H9 (cell line): ENCODE data around the gene FLVCR1. TPM values are rescaled to one million over a fixed set of nuclear protein-coding genes. Genes with fewer than 3 reads are reported as not detected.

Experiments
- DNase-seq: peaks from one replicate; pipeline ENCODE4 v3.0.0-alpha.2; 2017
- H2AFZ ChIP-seq: one replicate; pipeline ENCODE4 v1.6.1; 2013; ENCODE audit warnings: mild to moderate bottlenecking, low read length, control low read depth, moderate library complexity
- H2AK5ac ChIP-seq: 2 replicates; pipeline ENCODE4 v1.6.1; 2013; ENCODE audit warnings: low read length, control low read depth, mixed read lengths; ENCODE audit not compliant: insufficient read length
- H2BK120ac ChIP-seq: one replicate; pipeline ENCODE4 v1.6.1; 2013; ENCODE audit warnings: low read depth, mild to moderate bottlenecking, low read length, control low read depth, inconsistent platforms; ENCODE audit not compliant: poor library complexity, severe bottlenecking
- H2BK12ac ChIP-seq: 2 replicates; pipeline ENCODE4 v1.6.1; 2013; ENCODE audit warnings: low read length, control low read depth, mixed read lengths, low read depth; ENCODE audit not compliant: insufficient read length
- H2BK15ac ChIP-seq: 2 replicates; pipeline ENCODE4 v1.6.1; 2013; ENCODE audit warnings: low read depth, low read length, control low read depth
- H2BK20ac ChIP-seq: one replicate; pipeline ENCODE4 v1.6.1; 2013; ENCODE audit warnings: low read depth, mild to moderate bottlenecking, low read length, control low read depth, inconsistent platforms; ENCODE audit not compliant: poor library complexity, severe bottlenecking
- H2BK5ac ChIP-seq: 2 replicates; pipeline ENCODE4 v1.6.1; 2013; ENCODE audit warnings: low read length, control low read depth, mixed read lengths; ENCODE audit not compliant: insufficient read length
- H3K14ac ChIP-seq: 2 replicates; pipeline ENCODE4 v1.6.1; 2013; ENCODE audit warnings: low read length, control low read depth; ENCODE audit not compliant: insufficient read depth
- H3K18ac ChIP-seq: 2 replicates; pipeline ENCODE4 v1.6.1; 2013; ENCODE audit warnings: low read depth, mild to moderate bottlenecking, mixed read lengths, low read length, control low read depth; ENCODE audit not compliant: insufficient read length
- H3K23ac ChIP-seq: 2 replicates; pipeline ENCODE4 v1.6.1; 2013; ENCODE audit warnings: low read length, control low read depth, mixed read lengths, low read depth; ENCODE audit not compliant: insufficient read length
- H3K23me2 ChIP-seq: 2 replicates; pipeline ENCODE4 v1.6.1; 2013; ENCODE audit warnings: low read depth, mild to moderate bottlenecking, mixed read lengths, low read length, control low read depth; ENCODE audit not compliant: insufficient read length, poor library complexity, severe bottlenecking
- H3K27ac ChIP-seq: 2 replicates; pipeline ENCODE4 v1.5.1; 2013; ENCODE audit warnings: low read length, control low read depth, mixed read lengths, low read depth; ENCODE audit not compliant: insufficient read length
- H3K27me3 ChIP-seq: 2 replicates; pipeline ENCODE4 v1.6.1; 2013; ENCODE audit warnings: low read length, control low read depth, inconsistent platforms; ENCODE audit not compliant: insufficient read depth
- H3K4ac ChIP-seq: 2 replicates; pipeline ENCODE4 v1.6.1; 2013; ENCODE audit warnings: low read depth, mild to moderate bottlenecking, control low read depth, inconsistent platforms, low read length, moderate library complexity
- H3K4me1 ChIP-seq: 2 replicates; pipeline ENCODE4 v1.6.1; 2013; ENCODE audit warnings: low read length, control low read depth, inconsistent platforms; ENCODE audit not compliant: insufficient read depth
- H3K4me2 ChIP-seq: 2 replicates; pipeline ENCODE4 v1.6.1; 2013; ENCODE audit warnings: low read length, control low read depth, mixed read lengths; ENCODE audit not compliant: insufficient read length, insufficient read depth
- H3K56ac ChIP-seq: 2 replicates; pipeline ENCODE4 v1.6.1; 2013; ENCODE audit warnings: low read depth, mild to moderate bottlenecking, mixed read lengths, low read length, control low read depth; ENCODE audit not compliant: insufficient read length
- H3K79me1 ChIP-seq: 2 replicates; pipeline ENCODE4 v1.6.1; 2013; ENCODE audit warnings: low read depth, mild to moderate bottlenecking, moderate library complexity, low read length, control low read depth, inconsistent platforms; ENCODE audit not compliant: insufficient read depth, poor library complexity, severe bottlenecking
- H3K79me2 ChIP-seq: 2 replicates; pipeline ENCODE4 v1.6.1; 2013; ENCODE audit warnings: low read length, control low read depth, inconsistent platforms; ENCODE audit not compliant: insufficient read depth
- H3K9ac ChIP-seq: 2 replicates; pipeline ENCODE4 v1.6.1; 2013; ENCODE audit warnings: low read length, control low read depth, mixed read lengths; ENCODE audit not compliant: insufficient read length; ENCODE audit errors: extremely low read depth
- H3K9me3 ChIP-seq: one replicate; pipeline ENCODE4 v1.6.1; 2013; ENCODE audit warnings: low read depth, low read length, inconsistent platforms; ENCODE audit not compliant: control insufficient read depth
- H3T11ph ChIP-seq: one replicate; pipeline ENCODE4 v1.6.1; 2013; ENCODE audit warnings: mild to moderate bottlenecking, low read length, control low read depth, inconsistent platforms
- H4K20me1 ChIP-seq: one replicate; pipeline ENCODE4 v1.6.1; 2013; ENCODE audit not compliant: control insufficient read depth, insufficient read length, insufficient read depth
- H4K5ac ChIP-seq: 2 replicates; pipeline ENCODE4 v1.6.1; 2013; ENCODE audit warnings: low read depth, mild to moderate bottlenecking, mixed read lengths, low read length, control low read depth; ENCODE audit not compliant: insufficient read length
- H4K8ac ChIP-seq: replicated peaks from 2 replicates; pipeline ENCODE4 v1.6.1; 2013; ENCODE audit warnings: low read length, control low read depth, mixed read lengths, low read depth; ENCODE audit not compliant: insufficient read length
- H4K91ac ChIP-seq: 2 replicates; pipeline ENCODE4 v1.6.1; 2013; ENCODE audit warnings: low read depth, mild to moderate bottlenecking, moderate library complexity, mixed read lengths, low read length, control low read depth; ENCODE audit not compliant: insufficient read length
- H3K27ac Mint-ChIP-seq, 3 experiments: 2 replicates in 2 of 3; 3 replicates in 1 of 3; pipeline ENCODE4 v1.8.0; 2020 to 2021; ENCODE audit warnings: mixed read lengths in 3 of 3, mild to moderate bottlenecking in 1 of 3, moderate library complexity in 1 of 3
- H3K27me3 Mint-ChIP-seq: 2 replicates; pipeline ENCODE4 v1.8.0; 2021; ENCODE audit warnings: low read depth, mild to moderate bottlenecking, moderate library complexity, mixed read lengths
- H3K36me3 Mint-ChIP-seq, 3 experiments: 2 replicates in 2 of 3; 3 replicates in 1 of 3; pipeline ENCODE4 v1.8.0; 2020 to 2021; ENCODE audit warnings: low read depth in 3 of 3, mixed read lengths in 3 of 3; ENCODE audit not compliant: insufficient read depth in 1 of 3
- H3K4me1 Mint-ChIP-seq, 2 experiments: 2 replicates each; pipeline ENCODE4 v1.8.0; 2020; ENCODE audit warnings: mixed read lengths in 2 of 2
- H3K4me3 Mint-ChIP-seq, 2 experiments: 2 replicates in 1 of 2; 3 replicates in 1 of 2; pipeline ENCODE4 v1.8.0; 2020 to 2021; ENCODE audit warnings: mild to moderate bottlenecking in 2 of 2, mixed read lengths in 2 of 2, moderate library complexity in 1 of 2
- H3K9me3 Mint-ChIP-seq, 2 experiments: 2 replicates in 1 of 2; 3 replicates in 1 of 2; pipeline ENCODE4 v1.8.0; 2020; ENCODE audit warnings: mild to moderate bottlenecking in 2 of 2, mixed read lengths in 2 of 2, moderate library complexity in 1 of 2
- total RNA-seq: library from RNA; stranded (reverse); gene quantifications from 2 replicates; pipeline ENCODE4 v1.2.1, GENCODE V29; 2021
- TF ChIP-seq, protein P1 (sequence below): fragments of 200-600 bp; sonication (generic); conservative IDR thresholded peaks from 3 replicates; pipeline ENCODE4 v1.8.0; 2021; ENCODE audit warnings: antibody characterized with exemption, mild to moderate bottlenecking

FLVCR1 gene
- total RNA-seq, 1 experiment from 2014 or later: 55.2 TPM

- no peak overlapping the region for H3K4me2 ChIP-seq
- H3K23me2 ChIP-seq: peaks cover 13% of the 10 kb centered on the region
- no peak overlapping the region for H2BK20ac ChIP-seq
- peaks cover 8 to 9% of the 10 kb centered on the region in 2 experiments; a peak in 4 of 5 replicates for H3K9me3 Mint-ChIP-seq
- H3K56ac ChIP-seq: no peak overlapping the region
- no peaks in the 10 kb centered on the region for H3K9me3 ChIP-seq
- H4K91ac ChIP-seq: no peak overlapping the region
- peaks cover 21% of the 10 kb centered on the region for H3K27me3 Mint-ChIP-seq
- peaks cover 3% of the 10 kb centered on the region for H3K79me1 ChIP-seq
- TF ChIP-seq, protein P1, sequence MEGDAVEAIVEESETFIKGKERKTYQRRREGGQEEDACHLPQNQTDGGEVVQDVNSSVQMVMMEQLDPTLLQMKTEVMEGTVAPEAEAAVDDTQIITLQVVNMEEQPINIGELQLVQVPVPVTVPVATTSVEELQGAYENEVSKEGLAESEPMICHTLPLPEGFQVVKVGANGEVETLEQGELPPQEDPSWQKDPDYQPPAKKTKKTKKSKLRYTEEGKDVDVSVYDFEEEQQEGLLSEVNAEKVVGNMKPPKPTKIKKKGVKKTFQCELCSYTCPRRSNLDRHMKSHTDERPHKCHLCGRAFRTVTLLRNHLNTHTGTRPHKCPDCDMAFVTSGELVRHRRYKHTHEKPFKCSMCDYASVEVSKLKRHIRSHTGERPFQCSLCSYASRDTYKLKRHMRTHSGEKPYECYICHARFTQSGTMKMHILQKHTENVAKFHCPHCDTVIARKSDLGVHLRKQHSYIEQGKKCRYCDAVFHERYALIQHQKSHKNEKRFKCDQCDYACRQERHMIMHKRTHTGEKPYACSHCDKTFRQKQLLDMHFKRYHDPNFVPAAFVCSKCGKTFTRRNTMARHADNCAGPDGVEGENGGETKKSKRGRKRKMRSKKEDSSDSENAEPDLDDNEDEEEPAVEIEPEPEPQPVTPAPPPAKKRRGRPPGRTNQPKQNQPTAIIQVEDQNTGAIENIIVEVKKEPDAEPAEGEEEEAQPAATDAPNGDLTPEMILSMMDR: no peak
- H3K14ac ChIP-seq: no peak overlapping the region
- H3K18ac ChIP-seq: no peak overlapping the region
- H3T11ph ChIP-seq: no peak overlapping the region
- no peak overlapping the region for H4K5ac ChIP-seq
- H4K20me1 ChIP-seq: no peaks in the 10 kb centered on the region
- no peak overlapping the region for H3K27ac ChIP-seq
- peaks cover 9% of the 10 kb centered on the region; the same call in 1 of the 2 replicates for H3K79me2 ChIP-seq
- no peak overlapping the region for H3K27ac Mint-ChIP-seq
- H3K4me1 Mint-ChIP-seq: peaks cover 21 to 24% of the 10 kb centered on the region in 2 experiments
- H3K4me1 ChIP-seq: peaks cover 4% of the 10 kb centered on the region; the same call in 1 of the 2 replicates
- no peak overlapping the region for H2BK120ac ChIP-seq
- H3K4ac ChIP-seq: no peak overlapping the region
- no peak overlapping the region for H4K8ac ChIP-seq
- H2AFZ ChIP-seq: no peak overlapping the region
- no peaks in the 10 kb centered on the region for H3K27me3 ChIP-seq
- H2BK5ac ChIP-seq: no peak overlapping the region
- no peak overlapping the region for H2BK15ac ChIP-seq
- DNase-seq: no peak
- H2BK12ac ChIP-seq: no peak overlapping the region
- H3K36me3 Mint-ChIP-seq: peaks cover under 1 to 7% (median 2%) of the 10 kb centered on the region in 3 experiments; a peak in 6 of 7 replicates
- H3K4me3 Mint-ChIP-seq: no peak overlapping the region
- H3K9ac ChIP-seq: no peak overlapping the region
- no peak overlapping the region for H3K23ac ChIP-seq
- no peak overlapping the region for H2AK5ac ChIP-seq
Measured at GRCh38 chr1:212946872-212947271, 88.8 kb downstream of the FLVCR1 start.

Other genes starting within 250 kb of the FLVCR1 start
- gene ATF3, start 249.5 kb upstream of the FLVCR1 start, total RNA-seq: 11.3 and 14.7 TPM in 2 replicates
- gene BATF3, start 158.4 kb upstream of the FLVCR1 start, total RNA-seq: 2.1 and 2.2 TPM in 2 replicates
- gene NSL1, start 66.5 kb upstream of the FLVCR1 start, total RNA-seq: 48.3 and 49.3 TPM in 2 replicates
- 13.8 and 14.2 TPM in 2 replicates for gene TATDN3, start 66.4 kb upstream of the FLVCR1 start, total RNA-seq
- gene SPATA45, start 10.6 kb upstream of the FLVCR1 start, total RNA-seq: 0.66 and 0.68 TPM in 2 replicates
- gene VASH2, start 92.3 kb downstream of the FLVCR1 start, total RNA-seq: 76.1 and 79.5 TPM in 2 replicates
- gene ANGEL2, start 157.6 kb downstream of the FLVCR1 start, total RNA-seq: 42.4 and 47.8 TPM in 2 replicates
- gene RPS6KC1, start 193.0 kb downstream of the FLVCR1 start, total RNA-seq: 15.9 and 16.9 TPM in 2 replicates